ENCODE data around the gene KRT26. TPM values are rescaled to one million over a fixed set of nuclear protein-coding genes. Genes with fewer than 3 reads are reported as not detected.

The KRT26 gene, protein sequence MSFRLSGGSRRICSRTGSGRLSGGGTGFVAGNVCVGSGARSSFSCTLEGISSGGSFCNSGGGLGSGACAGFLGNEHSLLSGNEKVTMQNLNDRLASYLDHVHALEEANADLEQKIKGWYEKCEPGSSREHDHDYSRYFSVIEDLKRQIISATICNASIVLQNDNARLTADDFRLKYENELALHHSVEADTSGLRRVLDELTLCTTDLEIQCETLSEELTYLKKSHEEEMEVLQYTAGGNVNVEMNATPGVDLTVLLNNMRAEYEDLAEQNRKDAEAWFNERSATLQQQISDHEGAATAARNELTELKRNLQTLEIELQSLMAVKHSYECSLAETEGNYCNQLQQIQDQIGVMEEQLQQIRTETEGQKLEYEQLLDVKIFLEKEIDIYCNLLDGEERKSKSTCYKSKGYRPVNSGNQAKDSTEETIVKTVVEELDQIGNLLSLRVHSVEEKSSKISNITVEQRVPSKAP
- not detected for polyA plus RNA-seq (2013, experiment 1 of 2)
- not detected for polyA plus RNA-seq (2013, experiment 2 of 2)

DNA sequence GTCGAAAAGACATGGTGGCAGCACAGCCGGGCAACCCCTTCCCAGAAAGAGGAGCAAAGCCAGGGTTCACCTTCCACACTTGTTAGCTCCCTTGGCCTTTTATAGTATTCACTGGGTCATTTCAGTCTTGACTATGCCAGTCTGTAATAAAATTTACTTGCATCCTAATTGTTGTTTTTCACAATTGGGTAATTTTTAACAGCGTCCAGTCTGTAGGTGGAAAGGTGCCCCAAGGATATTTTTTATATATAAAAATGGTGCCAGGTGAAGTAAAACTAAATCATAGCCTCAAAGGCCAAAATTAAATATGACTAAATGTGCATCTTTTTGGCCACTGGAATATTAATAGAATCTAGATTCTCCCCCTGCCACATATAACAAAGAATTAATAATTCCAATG, at the start of gene KRT26:
KRT26 (minus strand) TSS at position 101 of the 400 bp plus-strand sequence; CDS start at position 13, 88 bp downstream.
- no peak within 1 kb of the TSS for H3K4me3 ChIP-seq (ENCODE audit: insufficient read depth in 1 of 2, low read depth in 1 of 2, low read length in 2 of 2)

DNA sequence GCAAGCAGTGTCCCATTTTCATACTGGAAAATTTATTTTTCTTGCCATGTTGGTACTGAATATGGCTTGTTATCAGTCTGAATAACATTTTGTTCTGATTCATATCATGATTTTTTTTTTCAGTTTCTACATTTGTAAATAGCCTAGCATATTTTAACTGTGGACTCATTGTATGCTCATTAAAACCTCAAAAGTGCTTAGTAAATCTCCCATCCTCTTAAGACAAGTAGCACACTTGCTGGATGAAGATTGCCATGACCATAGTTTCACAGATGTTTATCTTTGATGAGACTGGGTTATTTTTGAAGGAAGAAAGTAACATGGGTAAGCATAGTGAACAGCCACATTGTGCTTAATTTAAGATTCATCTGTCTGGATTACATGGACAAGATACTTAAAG, 49.5 kb upstream of the KRT26 start:
- Histone ChIP-seq H3K18ac (ENCODE audit: low read depth in 1 of 2, low read length in 2 of 2) (no peak overlapping the region), H3K9ac (ENCODE audit: low read length) (no peak overlapping the region), H2BK15ac (ENCODE audit: low read depth, poor library complexity, severe bottlenecking) (no peak overlapping the region), H3K27me3 (ENCODE audit: control insufficient read depth in 1 of 2, insufficient read depth in 1 of 2, low read length in 2 of 2) (no peaks in the 10 kb centered on the region), H3K9me3 (ENCODE audit: control insufficient read depth, low read length) (no peaks in the 10 kb centered on the region), H3K36me3 (ENCODE audit: control insufficient read depth in 1 of 2, insufficient read depth in 2 of 2, low read depth in 1 of 2, low read length in 2 of 2) (peaks cover 10 to 23% of the 10 kb centered on the region in 2 experiments), H4K91ac (ENCODE audit: low read length) (no peak overlapping the region), H3K4me2 (ENCODE audit: low read length, poor library complexity, severe bottlenecking) (no peak overlapping the region), H3K23ac (ENCODE audit: low read length in 2 of 2) (no peak overlapping the region), H2AK5ac (ENCODE audit: low read length, severe bottlenecking) (no peak overlapping the region), H2BK120ac (ENCODE audit: low read depth, low read length) (no peak overlapping the region), H4K8ac (ENCODE audit: low read length) (no peak overlapping the region), H2BK12ac (ENCODE audit: low read length in 2 of 2) (no peak overlapping the region), H3K4me3 (ENCODE audit: insufficient read depth in 1 of 2, low read depth in 1 of 2, low read length in 2 of 2) (no peak overlapping the region), H3K27ac (ENCODE audit: low read length, poor library complexity, severe bottlenecking) (no peak overlapping the region), H3K79me1 (replicated peaks; ENCODE audit: low read length, poor library complexity, severe bottlenecking) (peaks cover 18% of the 10 kb centered on the region), H3K4ac (ENCODE audit: low read depth in 1 of 2, low read length in 2 of 2) (no peak overlapping the region), H3K14ac (ENCODE audit: low read length in 2 of 2) (no peak overlapping the region), H3K4me1 (ENCODE audit: control insufficient read depth, insufficient read depth, low read depth, low read length) (peaks cover 1% of the 10 kb centered on the region), H2AFZ (ENCODE audit: low read depth, low read length) (no peak overlapping the region), H2BK5ac (ENCODE audit: low read depth, low read length, poor library complexity, severe bottlenecking) (no peak overlapping the region)
- peak; percentile 10 for DNase-seq

More for the DNA sequence above, at the start of gene KRT26:
- peaks cover 3 to 19% of the 10 kb centered on the region in 2 experiments for H3K27me3 ChIP-seq (ENCODE audit: control insufficient read depth in 1 of 2, insufficient read depth in 1 of 2, low read length in 2 of 2)
- H2BK15ac ChIP-seq (ENCODE audit: low read depth, poor library complexity, severe bottlenecking) = no peak within 1 kb of the TSS
- no peak within 1 kb of the TSS for H2AK5ac ChIP-seq (ENCODE audit: low read length, severe bottlenecking)
- H2AFZ ChIP-seq (ENCODE audit: low read depth, low read length) = no peak within 1 kb of the TSS
- no peak within 1 kb of the TSS for H3K9ac ChIP-seq (ENCODE audit: low read length)
- 70% methylated on average over 2 of the region's 3 CpGs for WGBS
- H3K27ac ChIP-seq (ENCODE audit: low read length, poor library complexity, severe bottlenecking) = no peak within 1 kb of the TSS
- H3K4ac ChIP-seq (ENCODE audit: low read depth in 1 of 2, low read length in 2 of 2) = no peak within 1 kb of the TSS
- no peak within 1 kb of the TSS for H3K14ac ChIP-seq (ENCODE audit: low read length in 2 of 2)
- no peak within 1 kb of the TSS for H4K91ac ChIP-seq (ENCODE audit: low read length)
- DNase-seq = no peak
- no peak within 1 kb of the TSS for H3K18ac ChIP-seq (ENCODE audit: low read depth in 1 of 2, low read length in 2 of 2)
- H2BK120ac ChIP-seq (ENCODE audit: low read depth, low read length) = no peak within 1 kb of the TSS
- H4K8ac ChIP-seq (ENCODE audit: low read length) = no peak within 1 kb of the TSS
- H3K79me1 ChIP-seq (replicated peaks; ENCODE audit: low read length, poor library complexity, severe bottlenecking) = no peaks in the 10 kb centered on the region
- H3K9me3 ChIP-seq (ENCODE audit: control insufficient read depth, low read length) = no peaks in the 10 kb centered on the region
- no peaks in the 10 kb centered on the region for H3K36me3 ChIP-seq (ENCODE audit: control insufficient read depth in 1 of 2, insufficient read depth in 2 of 2, low read depth in 1 of 2, low read length in 2 of 2)
- H2BK12ac ChIP-seq (ENCODE audit: low read length in 2 of 2) = no peak within 1 kb of the TSS
- no peak within 1 kb of the TSS for H3K23ac ChIP-seq (ENCODE audit: low read length in 2 of 2)
- no peak within 1 kb of the TSS for H3K4me2 ChIP-seq (ENCODE audit: low read length, poor library complexity, severe bottlenecking)
- no peaks in the 10 kb centered on the region for H3K4me1 ChIP-seq (ENCODE audit: control insufficient read depth, insufficient read depth, low read depth, low read length)
- no peak within 1 kb of the TSS for H2BK5ac ChIP-seq (ENCODE audit: low read depth, low read length, poor library complexity, severe bottlenecking)

DNA sequence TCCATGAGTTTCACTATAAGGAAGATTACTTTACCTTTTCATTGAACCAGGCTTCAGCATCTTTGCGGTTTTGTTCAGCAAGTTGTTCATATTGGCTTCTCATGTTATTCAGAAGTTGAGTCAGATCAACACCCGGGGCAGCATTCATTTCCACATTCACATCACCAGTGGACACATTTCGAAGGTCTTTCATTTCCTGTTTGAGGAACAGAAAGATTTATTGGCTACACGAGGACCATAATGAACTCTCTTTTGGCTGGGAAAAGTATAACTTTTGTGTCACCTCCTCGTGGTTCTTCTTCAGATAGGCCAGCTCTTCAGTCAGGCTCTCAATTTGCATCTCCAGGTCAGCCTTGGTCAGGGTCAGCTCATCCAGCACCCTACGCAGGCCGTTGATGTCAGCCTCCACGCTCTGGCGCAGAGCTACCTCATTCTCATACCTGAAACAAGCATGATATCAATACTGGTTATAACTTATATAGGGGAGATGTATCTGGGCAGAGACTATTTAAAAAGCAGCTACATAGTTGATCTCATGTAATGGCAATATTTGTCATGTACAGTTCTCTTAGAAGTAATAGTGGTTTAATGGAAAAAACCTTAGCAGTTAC, 48.3 kb upstream of the KRT26 start:
- no peak overlapping the region for H2BK120ac ChIP-seq (ENCODE audit: low read depth, low read length)
- peaks cover 11% of the 10 kb centered on the region for H3K79me1 ChIP-seq (replicated peaks; ENCODE audit: low read length, poor library complexity, severe bottlenecking)

DNA sequence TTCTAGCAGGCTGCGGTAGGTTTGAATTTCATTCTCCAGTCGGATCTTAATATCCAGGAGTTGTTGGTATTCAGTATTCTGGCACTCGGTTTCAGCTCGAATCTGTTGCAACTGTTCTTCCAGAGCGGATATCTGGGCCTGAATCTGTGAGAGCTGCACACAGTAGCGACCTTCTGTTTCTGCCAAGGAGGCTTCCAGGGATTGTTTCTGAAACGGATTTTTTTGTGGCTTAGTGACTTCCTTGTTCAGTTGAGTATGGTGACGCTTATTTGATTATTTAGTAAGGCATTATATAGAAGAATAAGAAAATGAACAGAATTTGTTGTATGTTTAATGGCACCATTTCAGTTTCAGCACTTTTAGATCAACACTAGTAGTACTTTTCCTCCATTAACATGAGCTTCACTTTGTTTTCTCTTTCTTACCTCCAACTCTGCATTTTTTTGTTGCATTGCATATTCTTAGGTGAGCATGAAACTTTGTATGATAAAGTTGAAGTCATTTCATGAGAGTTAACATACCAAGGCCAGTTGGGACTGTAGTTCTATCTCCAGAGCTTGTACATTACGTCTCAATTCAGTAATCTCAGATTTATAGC, 47.6 kb upstream of the KRT26 start:
- no peak overlapping the region for H3K23ac ChIP-seq (ENCODE audit: low read length in 2 of 2)
- H3K9ac ChIP-seq (ENCODE audit: low read length) = peak overlapping the region; percentile 94
- no peak overlapping the region for H2BK5ac ChIP-seq (ENCODE audit: low read depth, low read length, poor library complexity, severe bottlenecking)
- no peaks in the 10 kb centered on the region for H3K9me3 ChIP-seq (ENCODE audit: control insufficient read depth, low read length)
- peaks cover 10 to 24% of the 10 kb centered on the region in 2 experiments for H3K36me3 ChIP-seq (ENCODE audit: control insufficient read depth in 1 of 2, insufficient read depth in 2 of 2, low read depth in 1 of 2, low read length in 2 of 2)
- peaks cover 1% of the 10 kb centered on the region for H3K4me1 ChIP-seq (ENCODE audit: control insufficient read depth, insufficient read depth, low read depth, low read length)
- no peak overlapping the region for H4K91ac ChIP-seq (ENCODE audit: low read length)
- H2BK12ac ChIP-seq (ENCODE audit: low read length in 2 of 2) = no peak overlapping the region
- H3K27ac ChIP-seq (ENCODE audit: low read length, poor library complexity, severe bottlenecking) = no peak overlapping the region
- H2BK15ac ChIP-seq (ENCODE audit: low read depth, poor library complexity, severe bottlenecking) = no peak overlapping the region
- 55% methylated on average over 7 of the region's 9 CpGs for WGBS
- no peak overlapping the region for H2AFZ ChIP-seq (ENCODE audit: low read depth, low read length)
- peak overlapping the region; percentile 64 for H2BK120ac ChIP-seq (ENCODE audit: low read depth, low read length)
- H3K4ac ChIP-seq (ENCODE audit: low read depth in 1 of 2, low read length in 2 of 2) = no peak overlapping the region
- H3K14ac ChIP-seq (ENCODE audit: low read length in 2 of 2) = no peak overlapping the region
- peaks cover 11% of the 10 kb centered on the region for H3K79me1 ChIP-seq (replicated peaks; ENCODE audit: low read length, poor library complexity, severe bottlenecking)
- peak overlapping the region; percentile 39 for H3K4me2 ChIP-seq (ENCODE audit: low read length, poor library complexity, severe bottlenecking)
- peak overlapping the region; percentile 87 for H4K8ac ChIP-seq (ENCODE audit: low read length)
- peak; percentile 34 for DNase-seq
- no peaks in the 10 kb centered on the region for H3K27me3 ChIP-seq (ENCODE audit: control insufficient read depth in 1 of 2, insufficient read depth in 1 of 2, low read length in 2 of 2)
- H3K18ac ChIP-seq (ENCODE audit: low read depth in 1 of 2, low read length in 2 of 2) = no peak overlapping the region
- peak overlapping the region in 1 of 2 experiments; percentile 87 for H3K4me3 ChIP-seq (ENCODE audit: insufficient read depth in 1 of 2, low read depth in 1 of 2, low read length in 2 of 2)
- no peak overlapping the region for H2AK5ac ChIP-seq (ENCODE audit: low read length, severe bottlenecking)

More for the DNA sequence above, 48.3 kb upstream of the KRT26 start:
- H3K27me3 ChIP-seq (ENCODE audit: control insufficient read depth in 1 of 2, insufficient read depth in 1 of 2, low read length in 2 of 2) = no peaks in the 10 kb centered on the region
- H3K4me3 ChIP-seq (ENCODE audit: insufficient read depth in 1 of 2, low read depth in 1 of 2, low read length in 2 of 2) = peak overlapping the region in 1 of 2 experiments; percentile 87
- H4K8ac ChIP-seq (ENCODE audit: low read length) = no peak overlapping the region
- peaks cover 1% of the 10 kb centered on the region for H3K4me1 ChIP-seq (ENCODE audit: control insufficient read depth, insufficient read depth, low read depth, low read length)
- peaks cover 10 to 24% of the 10 kb centered on the region in 2 experiments for H3K36me3 ChIP-seq (ENCODE audit: control insufficient read depth in 1 of 2, insufficient read depth in 2 of 2, low read depth in 1 of 2, low read length in 2 of 2)
- no peak overlapping the region for H3K14ac ChIP-seq (ENCODE audit: low read length in 2 of 2)
- 90% methylated on average over 7 of the region's 9 CpGs for WGBS
- H4K91ac ChIP-seq (ENCODE audit: low read length) = no peak overlapping the region
- no peak overlapping the region for H2BK5ac ChIP-seq (ENCODE audit: low read depth, low read length, poor library complexity, severe bottlenecking)
- H3K18ac ChIP-seq (ENCODE audit: low read depth in 1 of 2, low read length in 2 of 2) = no peak overlapping the region
- no peaks in the 10 kb centered on the region for H3K9me3 ChIP-seq (ENCODE audit: control insufficient read depth, low read length)
- no peak overlapping the region for H2AK5ac ChIP-seq (ENCODE audit: low read length, severe bottlenecking)
- H2AFZ ChIP-seq (ENCODE audit: low read depth, low read length) = no peak overlapping the region
- no peak overlapping the region for H3K4me2 ChIP-seq (ENCODE audit: low read length, poor library complexity, severe bottlenecking)
- no peak overlapping the region for H3K27ac ChIP-seq (ENCODE audit: low read length, poor library complexity, severe bottlenecking)
- DNase-seq = no peak
- no peak overlapping the region for H3K4ac ChIP-seq (ENCODE audit: low read depth in 1 of 2, low read length in 2 of 2)
- H2BK12ac ChIP-seq (ENCODE audit: low read length in 2 of 2) = no peak overlapping the region
- H3K9ac ChIP-seq (ENCODE audit: low read length) = peak overlapping the region; percentile 94
- no peak overlapping the region for H2BK15ac ChIP-seq (ENCODE audit: low read depth, poor library complexity, severe bottlenecking)
- no peak overlapping the region for H3K23ac ChIP-seq (ENCODE audit: low read length in 2 of 2)
